NCI-H82 treated with DMSO at 0.1 percent for 48 hours (cell line): ENCODE results near the gene CRYBB3.
"Not testable (repeated sequence)": the region's sequence is repeated elsewhere in the genome, so short reads cannot be mapped to it uniquely, and the experiment has no call there.

Experiments
- DNase-seq: peaks from one replicate; lab custom pipeline; 2025; ENCODE audit not compliant: unreplicated experiment; lab: John Stamatoyannopoulos, UW

CRYBB3 gene

GRCh38 chr22:25238058-25238457 is 38.4 kb downstream of the CRYBB3 start:
- not testable (repeated sequence) for DNase-seq

GRCh38 chr22:25255169-25255568 is 55.5 kb downstream of the CRYBB3 start:
- not testable (repeated sequence) for DNase-seq
